ENCODE measurements around the gene LTBP1.

- TF ChIP-seq YY1 (IDR thresholded peaks at IDR 0.05) (no peak), CTCF (IDR thresholded peaks at IDR 0.05; ENCODE audit: low read depth, low read length, missing input control) (no peak), MAX (IDR thresholded peaks at IDR 0.05) (no peak), ZBTB33 (IDR thresholded peaks at IDR 0.05) (no peak), TAF1 (conservative IDR thresholded peaks at IDR 0.05) (no peak), JUND (IDR thresholded peaks at IDR 0.05) (no peak), HNF4G (IDR thresholded peaks at IDR 0.05) (no peak), RAD21 (IDR thresholded peaks at IDR 0.05) (no peak), SP1 (IDR thresholded peaks at IDR 0.05) (no peak)
These were observed 434.6 kb downstream of the LTBP1 start for GRCh38 chr2:33381301-33381858.

All from liver (tissue), 3 donors.